ENCODE measurements around the gene CYTH1. TPM values are rescaled to one million over a fixed set of nuclear protein-coding genes. Genes with fewer than 3 reads are reported as not detected.

CYTH1 gene
- total and polyA plus RNA-seq, 10 of the 15 experiments (the other 5 are each of a cell fraction or from before 2014, with no cell fraction given) = 6.6 to 188 (median 145) TPM

DNA sequence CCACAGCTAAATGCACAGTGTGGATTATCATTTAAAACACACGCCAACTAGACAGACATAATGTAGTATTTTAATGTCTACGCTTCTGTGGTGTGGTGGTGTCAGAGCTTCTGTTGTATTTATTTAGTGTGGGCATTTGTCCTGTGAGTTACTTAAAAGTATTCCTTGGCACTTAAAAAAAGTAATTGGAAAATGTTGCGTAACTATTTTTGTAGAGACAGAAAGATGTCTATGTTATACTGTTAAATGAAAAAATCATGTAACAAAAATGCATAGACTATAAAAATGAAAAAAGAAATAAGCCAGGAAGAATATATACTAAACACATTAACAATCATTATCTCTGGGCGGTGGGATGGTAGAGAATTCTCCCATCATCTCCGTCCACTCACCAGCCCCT is 39.2 kb downstream of the CYTH1 start:
- Histone ChIP-seq H3K9me3 (replicated peaks; ENCODE audit: control insufficient read depth, insufficient read depth, low read length) (no peaks in the 10 kb centered on the region), H3K4me2 (ENCODE audit: control insufficient read depth, insufficient read depth) (no peak overlapping the region), H3K27me3 (replicated peaks in 1 of 2; ENCODE audit: control insufficient read depth in 2 of 2, insufficient read depth in 2 of 2, low read length in 1 of 2) (no peaks in the 10 kb centered on the region), H3K4me1 (ENCODE audit: control insufficient read depth, insufficient read depth, low read length) (peaks cover 80% of the 10 kb centered on the region), H3K79me2 (ENCODE audit: control insufficient read depth, insufficient read depth, low read length) (peaks cover 98% of the 10 kb centered on the region), H2AFZ (ENCODE audit: control insufficient read depth, low read depth, low read length) (no peak overlapping the region), H3K4me3 (no peak overlapping the region), H3K9ac (ENCODE audit: control insufficient read depth, insufficient read depth, low read length) (no peak overlapping the region), H4K20me1 (ENCODE audit: control insufficient read depth, insufficient read depth) (0 out of 2 replicates have a peak, but pooled peaks cover 2% of the 10 kb centered on the region), H3K36me3 (ENCODE audit: control insufficient read depth in 2 of 2, insufficient read depth in 2 of 2, low read length in 1 of 2) (peaks cover 6 to 11% of the 10 kb centered on the region in 2 experiments), H3K27ac (ENCODE audit: control insufficient read depth, insufficient read depth) (no peak overlapping the region)
- POLR2A ChIA-PET = interaction anchor here (0.6 to 21.4 kb wide), 6 partner anchors 8 to 35 kb away, joined by 3 to 384 read pairs (median 7); no protein-coding TSS in a partner anchor
- RAD21 ChIA-PET (ENCODE audit: unreplicated experiment) = interaction anchor here (1.3 to 20.3 kb wide), 4 partner anchors 29 to 46 kb away, joined by 3 to 537 read pairs (median 6); no protein-coding TSS in a partner anchor
- no peak for ATAC-seq
- CTCF ChIA-PET = interaction anchor here (0.8 to 11.7 kb wide), 10 partner anchors 9 to 246 kb away, joined by 3 to 76 read pairs (median 6); no protein-coding TSS in a partner anchor
- FAIRE-seq = no peak
- TF ChIP-seq SMARCA5 (IDR thresholded peaks at IDR 0.05) = no peak
- TF ChIP-seq, protein P1, sequence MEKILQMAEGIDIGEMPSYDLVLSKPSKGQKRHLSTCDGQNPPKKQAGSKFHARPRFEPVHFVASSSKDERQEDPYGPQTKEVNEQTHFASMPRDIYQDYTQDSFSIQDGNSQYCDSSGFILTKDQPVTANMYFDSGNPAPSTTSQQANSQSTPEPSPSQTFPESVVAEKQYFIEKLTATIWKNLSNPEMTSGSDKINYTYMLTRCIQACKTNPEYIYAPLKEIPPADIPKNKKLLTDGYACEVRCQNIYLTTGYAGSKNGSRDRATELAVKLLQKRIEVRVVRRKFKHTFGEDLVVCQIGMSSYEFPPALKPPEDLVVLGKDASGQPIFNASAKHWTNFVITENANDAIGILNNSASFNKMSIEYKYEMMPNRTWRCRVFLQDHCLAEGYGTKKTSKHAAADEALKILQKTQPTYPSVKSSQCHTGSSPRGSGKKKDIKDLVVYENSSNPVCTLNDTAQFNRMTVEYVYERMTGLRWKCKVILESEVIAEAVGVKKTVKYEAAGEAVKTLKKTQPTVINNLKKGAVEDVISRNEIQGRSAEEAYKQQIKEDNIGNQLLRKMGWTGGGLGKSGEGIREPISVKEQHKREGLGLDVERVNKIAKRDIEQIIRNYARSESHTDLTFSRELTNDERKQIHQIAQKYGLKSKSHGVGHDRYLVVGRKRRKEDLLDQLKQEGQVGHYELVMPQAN (conservative IDR thresholded peaks at IDR 0.05) = no peak
- SMC1A ChIA-PET (ENCODE audit: uncharacterized antibody, unreplicated experiment) = interaction anchor here (0.7 to 20.6 kb wide), 11 partner anchors 8 to 103 kb away, joined by 3 to 490 read pairs (median 4); no protein-coding TSS in a partner anchor
- no peak for DNase-seq (ENCODE audit: low read depth, low spot score)
- WGBS (ENCODE audit: insufficient coverage, insufficient replicate concordance, low lambda C conversion rate, missing lambda C conversion rate) = 92% methylated on average over 5 of the region's 5 CpGs
- intact Hi-C loops (cut with micrococcal nuclease; ENCODE audit: unreplicated experiment) = no loop called here
- BruUV-seq (replicated peaks) = no TSS peak
- in situ Hi-C loops (cut with MboI) = no loop called here

Measured in GM12878 (cell line).